GM12878 (cell line): ENCODE data around the gene LRRC8A.

ENCODE experiments used
- PRDM15 ChIP-seq: fragments of 450-650 bp; formaldehyde crosslinking; IDR thresholded peaks from 2 replicates; pipeline ENCODE4 v1.4.0; 2020; ENCODE audit warnings: mild to moderate bottlenecking, moderate library complexity
- TF ChIP-seq, protein P1 (sequence below): IDR thresholded peaks from 2 replicates; pipeline ENCODE4 v1.6.1; 2012; ENCODE audit warnings: mild to moderate bottlenecking, low read depth, low read length

- TF ChIP-seq PRDM15 (CRISPR knock-in tag) = no peak
- TF ChIP-seq, protein P1, sequence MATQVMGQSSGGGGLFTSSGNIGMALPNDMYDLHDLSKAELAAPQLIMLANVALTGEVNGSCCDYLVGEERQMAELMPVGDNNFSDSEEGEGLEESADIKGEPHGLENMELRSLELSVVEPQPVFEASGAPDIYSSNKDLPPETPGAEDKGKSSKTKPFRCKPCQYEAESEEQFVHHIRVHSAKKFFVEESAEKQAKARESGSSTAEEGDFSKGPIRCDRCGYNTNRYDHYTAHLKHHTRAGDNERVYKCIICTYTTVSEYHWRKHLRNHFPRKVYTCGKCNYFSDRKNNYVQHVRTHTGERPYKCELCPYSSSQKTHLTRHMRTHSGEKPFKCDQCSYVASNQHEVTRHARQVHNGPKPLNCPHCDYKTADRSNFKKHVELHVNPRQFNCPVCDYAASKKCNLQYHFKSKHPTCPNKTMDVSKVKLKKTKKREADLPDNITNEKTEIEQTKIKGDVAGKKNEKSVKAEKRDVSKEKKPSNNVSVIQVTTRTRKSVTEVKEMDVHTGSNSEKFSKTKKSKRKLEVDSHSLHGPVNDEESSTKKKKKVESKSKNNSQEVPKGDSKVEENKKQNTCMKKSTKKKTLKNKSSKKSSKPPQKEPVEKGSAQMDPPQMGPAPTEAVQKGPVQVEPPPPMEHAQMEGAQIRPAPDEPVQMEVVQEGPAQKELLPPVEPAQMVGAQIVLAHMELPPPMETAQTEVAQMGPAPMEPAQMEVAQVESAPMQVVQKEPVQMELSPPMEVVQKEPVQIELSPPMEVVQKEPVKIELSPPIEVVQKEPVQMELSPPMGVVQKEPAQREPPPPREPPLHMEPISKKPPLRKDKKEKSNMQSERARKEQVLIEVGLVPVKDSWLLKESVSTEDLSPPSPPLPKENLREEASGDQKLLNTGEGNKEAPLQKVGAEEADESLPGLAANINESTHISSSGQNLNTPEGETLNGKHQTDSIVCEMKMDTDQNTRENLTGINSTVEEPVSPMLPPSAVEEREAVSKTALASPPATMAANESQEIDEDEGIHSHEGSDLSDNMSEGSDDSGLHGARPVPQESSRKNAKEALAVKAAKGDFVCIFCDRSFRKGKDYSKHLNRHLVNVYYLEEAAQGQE = no peak
Measured at GRCh38 chr9:128902351-128903078, 20.6 kb downstream of the LRRC8A start.
